ENCODE measurements around the gene LMO7. TPM values are rescaled to one million over a fixed set of nuclear protein-coding genes. Genes with fewer than 3 reads are reported as not detected.

Gene LMO7
- total RNA-seq, 2 experiments from 2014 or later, result 21.4 to 25.4 TPM

GRCh38 chr13:75901501-75901900 is 265.4 kb downstream of the LMO7 start:
- Histone ChIP-seq H3K9me3 (ENCODE audit: low read length) (no peaks in the 10 kb centered on the region), H3K9me2 (ENCODE audit: insufficient read depth, low read length) (no peaks in the 10 kb centered on the region), H3K4me1 (ENCODE audit: insufficient read depth, low read length, poor library complexity, severe bottlenecking) (no peaks in the 10 kb centered on the region), H3K4me3 (ENCODE audit: low read depth, low read length, poor library complexity, severe bottlenecking) (no peak overlapping the region), H4K20me1 (ENCODE audit: insufficient read depth, low read length) (no peaks in the 10 kb centered on the region), H2AFZ (ENCODE audit: low read length) (no peak overlapping the region), H3K79me2 (ENCODE audit: insufficient read depth, low read depth, low read length) (no peaks in the 10 kb centered on the region), H3K4me2 (ENCODE audit: low read length) (no peak overlapping the region), H3K36me3 (ENCODE audit: insufficient read depth, low read length) (no peaks in the 10 kb centered on the region), H3K27ac (ENCODE audit: low read depth, low read length, poor library complexity, severe bottlenecking) (no peak overlapping the region)
- POLR2A ChIA-PET, result no interaction called here
- intact Hi-C loops (cut with micrococcal nuclease; ENCODE audit: unreplicated experiment), result no loop called here
- no TSS peak for BruUV-seq (replicated peaks)
- no peak for DNase-seq (ENCODE audit: low spot score)
- TF ChIP-seq, protein P1, sequence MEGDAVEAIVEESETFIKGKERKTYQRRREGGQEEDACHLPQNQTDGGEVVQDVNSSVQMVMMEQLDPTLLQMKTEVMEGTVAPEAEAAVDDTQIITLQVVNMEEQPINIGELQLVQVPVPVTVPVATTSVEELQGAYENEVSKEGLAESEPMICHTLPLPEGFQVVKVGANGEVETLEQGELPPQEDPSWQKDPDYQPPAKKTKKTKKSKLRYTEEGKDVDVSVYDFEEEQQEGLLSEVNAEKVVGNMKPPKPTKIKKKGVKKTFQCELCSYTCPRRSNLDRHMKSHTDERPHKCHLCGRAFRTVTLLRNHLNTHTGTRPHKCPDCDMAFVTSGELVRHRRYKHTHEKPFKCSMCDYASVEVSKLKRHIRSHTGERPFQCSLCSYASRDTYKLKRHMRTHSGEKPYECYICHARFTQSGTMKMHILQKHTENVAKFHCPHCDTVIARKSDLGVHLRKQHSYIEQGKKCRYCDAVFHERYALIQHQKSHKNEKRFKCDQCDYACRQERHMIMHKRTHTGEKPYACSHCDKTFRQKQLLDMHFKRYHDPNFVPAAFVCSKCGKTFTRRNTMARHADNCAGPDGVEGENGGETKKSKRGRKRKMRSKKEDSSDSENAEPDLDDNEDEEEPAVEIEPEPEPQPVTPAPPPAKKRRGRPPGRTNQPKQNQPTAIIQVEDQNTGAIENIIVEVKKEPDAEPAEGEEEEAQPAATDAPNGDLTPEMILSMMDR (conservative IDR thresholded peaks at IDR 0.05; ENCODE audit: low read length), result no peak
- no peak for TF ChIP-seq EZH2phosphoT487 (IDR thresholded peaks at IDR 0.05; ENCODE audit: borderline replicate concordance, low read depth, low read length)
- CTCF ChIA-PET (ENCODE audit: unreplicated experiment), result no interaction called here

GRCh38 chr13:75902166-75903104 is 266.3 kb downstream of the LMO7 start:
- BruUV-seq (replicated peaks), result no TSS peak
- no peak for DNase-seq (ENCODE audit: low spot score)
- H3K79me2 ChIP-seq (ENCODE audit: insufficient read depth, low read depth, low read length), result no peaks in the 10 kb centered on the region
- H2AFZ ChIP-seq (ENCODE audit: low read length), result no peak overlapping the region
- no peaks in the 10 kb centered on the region for H3K9me2 ChIP-seq (ENCODE audit: insufficient read depth, low read length)
- no peaks in the 10 kb centered on the region for H3K9me3 ChIP-seq (ENCODE audit: low read length)
- CTCF ChIA-PET (ENCODE audit: unreplicated experiment), result no interaction called here
- no peak for TF ChIP-seq EZH2phosphoT487 (IDR thresholded peaks at IDR 0.05; ENCODE audit: borderline replicate concordance, low read depth, low read length)
- TF ChIP-seq, protein P1 (conservative IDR thresholded peaks at IDR 0.05; ENCODE audit: low read length), result no peak
- H3K27ac ChIP-seq (ENCODE audit: low read depth, low read length, poor library complexity, severe bottlenecking), result no peak overlapping the region
- no peak overlapping the region for H3K4me2 ChIP-seq (ENCODE audit: low read length)
- H3K36me3 ChIP-seq (ENCODE audit: insufficient read depth, low read length), result no peaks in the 10 kb centered on the region
- no peak overlapping the region for H3K4me3 ChIP-seq (ENCODE audit: low read depth, low read length, poor library complexity, severe bottlenecking)
- H3K4me1 ChIP-seq (ENCODE audit: insufficient read depth, low read length, poor library complexity, severe bottlenecking), result no peaks in the 10 kb centered on the region
- POLR2A ChIA-PET, result no interaction called here
- H4K20me1 ChIP-seq (ENCODE audit: insufficient read depth, low read length), result no peaks in the 10 kb centered on the region
- intact Hi-C loops (cut with micrococcal nuclease; ENCODE audit: unreplicated experiment), result no loop called here

GRCh38 chr13:75904012-75904411 is 267.9 kb downstream of the LMO7 start:
- Histone ChIP-seq H3K36me3 (ENCODE audit: insufficient read depth, low read length) (no peaks in the 10 kb centered on the region), H3K9me3 (ENCODE audit: low read length) (no peaks in the 10 kb centered on the region), H3K4me3 (ENCODE audit: low read depth, low read length, poor library complexity, severe bottlenecking) (no peak overlapping the region), H3K27ac (ENCODE audit: low read depth, low read length, poor library complexity, severe bottlenecking) (no peak overlapping the region), H3K79me2 (ENCODE audit: insufficient read depth, low read depth, low read length) (no peaks in the 10 kb centered on the region), H2AFZ (ENCODE audit: low read length) (no peak overlapping the region), H3K4me1 (ENCODE audit: insufficient read depth, low read length, poor library complexity, severe bottlenecking) (no peaks in the 10 kb centered on the region), H3K4me2 (ENCODE audit: low read length) (no peak overlapping the region), H3K9me2 (ENCODE audit: insufficient read depth, low read length) (no peaks in the 10 kb centered on the region), H4K20me1 (ENCODE audit: insufficient read depth, low read length) (no peaks in the 10 kb centered on the region)
- intact Hi-C loops (cut with micrococcal nuclease; ENCODE audit: unreplicated experiment), result no loop called here
- CTCF ChIA-PET (ENCODE audit: unreplicated experiment), result interaction anchor here (0.6 kb wide), 1 partner anchor 404 kb away, joined by 3 read pairs; no protein-coding TSS in a partner anchor
- TF ChIP-seq EZH2phosphoT487 (IDR thresholded peaks at IDR 0.05; ENCODE audit: borderline replicate concordance, low read depth, low read length), result no peak
- TF ChIP-seq, protein P1 (conservative IDR thresholded peaks at IDR 0.05; ENCODE audit: low read length), result no peak
- BruUV-seq (replicated peaks), result no TSS peak
- POLR2A ChIA-PET, result no interaction called here
- DNase-seq (ENCODE audit: low spot score), result no peak

Measured in OCI-LY7 (cell line).